Chondrocyte (in vitro differentiated cells): Measurements from ENCODE around the gene ZNF701. TPM values are rescaled to one million over a fixed set of nuclear protein-coding genes. Genes with fewer than 3 reads are reported as not detected.
"Not testable (repeated sequence)": the region's sequence is repeated elsewhere in the genome, so short reads cannot be mapped to it uniquely, and the experiment has no call there.

Experiments
- DNase-seq: peaks from one replicate; pipeline ENCODE4 v3.0.0; 2021; ENCODE audit warnings: mixed read lengths, low spot score
- H3K27ac Mint-ChIP-seq: one replicate; pipeline ENCODE4 v1.8.0; 2021; ENCODE audit warnings: mild to moderate bottlenecking, moderate library complexity, mixed read lengths; ENCODE audit not compliant: unreplicated experiment
- H3K27me3 Mint-ChIP-seq: 2 replicates; pipeline ENCODE4 v1.8.0; 2021; ENCODE audit warnings: low read depth, mixed read lengths
- H3K36me3 Mint-ChIP-seq: 2 replicates; pipeline ENCODE4 v1.8.0; 2021; ENCODE audit warnings: low read depth, mixed read lengths
- H3K4me1 Mint-ChIP-seq: 2 replicates; pipeline ENCODE4 v1.8.0; 2021; ENCODE audit warnings: low read depth, mild to moderate bottlenecking, mixed read lengths
- H3K4me3 Mint-ChIP-seq: one replicate; pipeline ENCODE4 v1.8.0; 2021; ENCODE audit warnings: mild to moderate bottlenecking, moderate library complexity, mixed read lengths; ENCODE audit not compliant: unreplicated experiment
- H3K9me3 Mint-ChIP-seq: 2 replicates; pipeline ENCODE4 v1.8.0; 2021; ENCODE audit warnings: low read depth, mixed read lengths
- total RNA-seq: library from RNA; stranded (reverse); gene quantifications from 3 replicates; pipeline ENCODE4 v1.2.1, GENCODE V29; 2021
- TF ChIP-seq, protein P1 (sequence below): fragments of 200-600 bp; sonication (generic); IDR thresholded peaks from 2 replicates; pipeline ENCODE4 v1.5.0; 2021; ENCODE audit warnings: antibody characterized with exemption, mild to moderate bottlenecking, moderate library complexity

Gene ZNF701
- total RNA-seq, 1 donor from 2014 or later, result 11.3 TPM

DNA sequence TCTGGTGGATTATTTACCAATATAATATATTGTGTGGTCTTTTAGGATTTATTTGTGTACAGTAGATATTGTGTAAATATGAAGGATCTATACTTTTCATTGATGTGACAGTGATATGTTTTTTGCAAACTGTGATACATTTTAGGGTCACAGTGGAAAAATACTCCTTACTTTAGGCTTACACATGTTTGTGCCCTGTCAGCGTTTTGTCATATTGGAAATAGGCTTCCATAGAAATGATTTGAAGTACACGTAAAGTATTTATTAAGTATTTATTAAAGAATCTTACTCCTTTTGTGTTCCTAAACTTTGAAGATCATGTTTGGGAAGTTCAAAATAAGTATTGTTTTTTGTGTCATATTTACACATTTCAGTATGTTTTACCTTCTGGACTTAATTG, 37.6 kb upstream of the ZNF701 start:
- no peak overlapping the region for H3K4me3 Mint-ChIP-seq
- no peaks in the 10 kb centered on the region for H3K27me3 Mint-ChIP-seq
- DNase-seq, result no peak
- TF ChIP-seq, protein P1, sequence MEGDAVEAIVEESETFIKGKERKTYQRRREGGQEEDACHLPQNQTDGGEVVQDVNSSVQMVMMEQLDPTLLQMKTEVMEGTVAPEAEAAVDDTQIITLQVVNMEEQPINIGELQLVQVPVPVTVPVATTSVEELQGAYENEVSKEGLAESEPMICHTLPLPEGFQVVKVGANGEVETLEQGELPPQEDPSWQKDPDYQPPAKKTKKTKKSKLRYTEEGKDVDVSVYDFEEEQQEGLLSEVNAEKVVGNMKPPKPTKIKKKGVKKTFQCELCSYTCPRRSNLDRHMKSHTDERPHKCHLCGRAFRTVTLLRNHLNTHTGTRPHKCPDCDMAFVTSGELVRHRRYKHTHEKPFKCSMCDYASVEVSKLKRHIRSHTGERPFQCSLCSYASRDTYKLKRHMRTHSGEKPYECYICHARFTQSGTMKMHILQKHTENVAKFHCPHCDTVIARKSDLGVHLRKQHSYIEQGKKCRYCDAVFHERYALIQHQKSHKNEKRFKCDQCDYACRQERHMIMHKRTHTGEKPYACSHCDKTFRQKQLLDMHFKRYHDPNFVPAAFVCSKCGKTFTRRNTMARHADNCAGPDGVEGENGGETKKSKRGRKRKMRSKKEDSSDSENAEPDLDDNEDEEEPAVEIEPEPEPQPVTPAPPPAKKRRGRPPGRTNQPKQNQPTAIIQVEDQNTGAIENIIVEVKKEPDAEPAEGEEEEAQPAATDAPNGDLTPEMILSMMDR, result no peak
- H3K27ac Mint-ChIP-seq, result no peak overlapping the region
- peaks cover 5% of the 10 kb centered on the region for H3K36me3 Mint-ChIP-seq
- peaks cover 36% of the 10 kb centered on the region for H3K4me1 Mint-ChIP-seq
- H3K9me3 Mint-ChIP-seq, result no peaks in the 10 kb centered on the region

DNA sequence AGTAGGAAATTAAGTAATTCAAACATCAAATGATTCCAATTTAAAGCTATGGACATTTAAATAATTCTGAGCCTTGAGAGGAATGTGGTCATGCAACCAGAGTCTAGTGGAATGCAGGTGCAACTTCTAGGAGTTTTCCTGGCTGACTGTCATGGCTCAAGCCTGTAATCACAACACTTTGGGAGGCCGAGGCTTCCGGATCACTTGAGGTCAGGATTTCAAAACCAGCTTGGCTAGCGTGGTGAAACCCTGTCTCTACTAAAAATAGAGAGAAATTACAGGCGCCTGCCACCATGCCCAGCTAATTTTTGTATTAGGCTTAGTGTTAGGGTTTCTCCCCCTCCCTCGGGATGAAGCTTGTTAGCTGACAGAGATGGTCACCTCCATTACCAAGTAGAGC, 36.2 kb upstream of the ZNF701 start:
- H3K36me3 Mint-ChIP-seq, result peaks cover 5% of the 10 kb centered on the region
- no peak overlapping the region for H3K4me3 Mint-ChIP-seq

DNA sequence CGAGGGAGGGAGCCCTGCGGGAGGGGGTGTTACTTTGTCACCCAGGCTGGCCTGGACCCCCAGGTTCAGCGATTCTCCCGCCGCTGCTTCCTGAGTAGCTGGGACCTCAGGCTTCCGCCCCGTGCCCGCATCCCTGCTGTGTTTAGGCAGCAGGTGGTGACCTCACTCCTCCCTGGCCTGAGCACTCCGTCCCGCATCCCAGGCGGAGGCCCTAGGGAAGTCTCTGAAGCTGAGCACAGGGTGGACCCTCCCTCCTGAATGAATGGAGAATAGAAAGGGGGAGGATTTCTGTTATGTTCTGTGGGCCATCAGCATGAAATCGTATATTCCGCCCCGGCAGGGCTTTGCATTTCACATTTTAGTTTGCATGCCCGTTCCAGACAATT, 34.7 kb upstream of the ZNF701 start:
- Mint-ChIP-seq H3K4me3 (peak overlapping the region; percentile 88), H3K4me1 (peaks cover 24% of the 10 kb centered on the region), H3K27ac (peak overlapping the region; percentile 74)
- DNase-seq, H3K27me3 Mint-ChIP-seq, H3K36me3 Mint-ChIP-seq, H3K9me3 Mint-ChIP-seq: not testable (repeated sequence)

More for the DNA sequence above, 36.2 kb upstream of the ZNF701 start:
- Mint-ChIP-seq H3K27me3 (no peaks in the 10 kb centered on the region), H3K4me1 (peaks cover 27% of the 10 kb centered on the region), H3K9me3 (no peaks in the 10 kb centered on the region), H3K27ac (no peak overlapping the region)
- DNase-seq, result no peak
- TF ChIP-seq, protein P1, result no peak

DNA sequence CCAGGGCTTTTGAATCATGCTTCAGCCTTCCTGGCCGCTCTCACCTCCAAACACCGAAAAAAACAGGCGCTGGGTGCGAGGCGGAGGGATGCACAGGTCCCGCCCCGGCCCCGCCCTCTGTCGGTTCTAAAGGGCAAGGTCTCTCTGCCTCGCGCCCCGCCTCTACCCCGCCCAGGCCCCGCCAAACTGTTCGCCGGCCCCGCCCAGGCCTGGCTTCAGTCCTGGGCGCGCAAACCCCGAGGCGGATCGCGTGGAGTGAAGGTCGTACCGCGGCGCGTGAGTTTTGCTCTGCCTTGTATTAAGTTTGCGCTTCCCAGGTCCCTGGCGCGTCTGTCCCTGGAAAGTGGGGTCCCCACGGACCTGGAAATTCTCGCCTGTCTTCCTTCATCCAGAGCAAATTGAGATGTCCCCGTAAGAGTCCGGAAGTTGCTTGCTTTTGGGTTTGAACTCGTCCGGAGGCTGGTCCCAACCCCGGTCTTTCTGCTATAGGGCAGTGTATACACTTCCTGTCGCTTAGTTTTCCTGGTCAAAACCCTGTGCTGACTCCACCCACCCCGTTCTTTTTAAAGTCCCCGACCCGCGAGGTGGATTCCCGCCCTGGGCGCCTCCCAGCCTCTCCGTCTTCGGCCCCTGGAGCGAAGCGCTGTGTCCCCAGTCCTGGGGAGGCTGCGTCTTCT, 34.2 kb upstream of the ZNF701 start:
- Mint-ChIP-seq H3K36me3 (peaks cover 7% of the 10 kb centered on the region), H3K27me3 (no peaks in the 10 kb centered on the region), H3K27ac (peak overlapping the region; percentile 92), H3K9me3 (peaks cover 2% of the 10 kb centered on the region), H3K4me3 (peak overlapping the region; percentile 88), H3K4me1 (peaks cover 27% of the 10 kb centered on the region)
- TF ChIP-seq, protein P1, result peak; percentile 64
- no peak for DNase-seq

DNA sequence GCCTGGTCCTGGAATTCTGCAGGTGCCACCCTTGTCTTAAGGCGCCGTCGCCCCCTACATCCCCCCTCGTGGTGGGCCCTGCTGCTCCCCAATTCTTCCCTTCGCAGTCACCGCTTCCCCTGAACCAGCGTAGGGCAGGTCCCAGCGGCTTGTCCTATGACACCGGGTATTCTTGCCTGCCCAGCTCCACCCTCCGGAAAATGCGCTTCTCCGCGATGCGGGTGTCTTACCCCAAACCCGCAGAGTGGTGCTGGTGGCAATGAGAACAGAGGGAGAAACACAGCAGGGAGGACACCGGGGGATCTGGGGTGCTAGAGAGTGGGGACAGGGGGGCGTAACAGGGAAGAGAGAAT, 33.7 kb upstream of the ZNF701 start:
- Mint-ChIP-seq H3K9me3 (peaks cover 2% of the 10 kb centered on the region), H3K4me1 (peaks cover 27% of the 10 kb centered on the region), H3K27ac (peak overlapping the region; percentile 92), H3K36me3 (peaks cover 7% of the 10 kb centered on the region), H3K27me3 (no peaks in the 10 kb centered on the region), H3K4me3 (peak overlapping the region; percentile 88)
- TF ChIP-seq, protein P1, result no peak
- no peak for DNase-seq

DNA sequence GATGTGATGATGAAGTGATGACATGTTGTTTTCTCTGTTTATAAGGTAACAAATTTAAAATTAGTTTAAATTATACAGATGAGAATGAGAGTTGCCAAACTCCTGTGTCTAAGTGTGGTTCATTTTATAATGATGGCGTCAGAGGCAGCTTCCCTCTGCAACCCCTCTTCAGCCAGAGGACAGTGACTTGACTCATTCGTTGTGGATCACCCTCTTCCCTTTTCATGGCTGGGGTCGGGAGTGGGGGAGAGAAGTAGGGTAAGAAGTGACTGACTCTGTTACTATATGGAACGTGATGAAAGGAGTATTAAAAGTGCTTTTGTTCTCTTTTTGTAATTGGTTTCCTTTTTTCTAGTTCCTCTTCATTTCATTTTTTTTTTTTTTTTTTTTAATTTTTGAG, 31.3 kb upstream of the ZNF701 start:
- H3K4me1 Mint-ChIP-seq, result peaks cover 27% of the 10 kb centered on the region
- not testable (repeated sequence) for H3K27me3 Mint-ChIP-seq, H3K9me3 Mint-ChIP-seq

DNA sequence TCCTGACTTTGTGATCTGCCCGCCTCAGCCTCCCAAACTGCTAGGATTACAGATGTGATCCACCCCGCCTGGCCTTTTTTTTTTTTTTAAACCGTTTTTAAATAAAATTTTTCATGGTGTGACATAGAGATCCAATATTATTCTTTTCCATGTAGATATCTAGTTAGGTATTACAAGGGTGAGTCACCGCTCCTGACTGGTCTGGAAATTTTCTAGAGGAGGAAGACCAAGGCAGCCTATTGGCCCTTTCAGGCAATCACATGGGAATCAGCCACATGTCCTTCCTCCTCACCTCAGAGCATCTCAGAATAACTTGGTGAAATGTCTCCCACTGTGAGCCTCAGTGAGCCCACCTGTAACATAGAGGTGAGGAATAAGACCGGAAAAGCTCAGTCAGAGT, 28.9 kb upstream of the ZNF701 start:
- not testable (repeated sequence) for H3K9me3 Mint-ChIP-seq, H3K27me3 Mint-ChIP-seq, H3K27ac Mint-ChIP-seq, H3K4me3 Mint-ChIP-seq, DNase-seq
- Mint-ChIP-seq H3K4me1 (peaks cover 14% of the 10 kb centered on the region), H3K36me3 (peaks cover 19% of the 10 kb centered on the region)

More for the DNA sequence above, 31.3 kb upstream of the ZNF701 start:
- DNase-seq, H3K27ac Mint-ChIP-seq, H3K4me3 Mint-ChIP-seq: not testable (repeated sequence)
- H3K36me3 Mint-ChIP-seq, result peaks cover 10% of the 10 kb centered on the region
